Inflammatory macrophage treated with lipopolysaccharide for 1 hour (primary cell): ENCODE measurements around the gene PSMB3.
"Not testable (repeated sequence)": the region's sequence is repeated elsewhere in the genome, so short reads cannot be mapped to it uniquely, and the experiment has no call there.

Experiments
- DNase-seq, 2 donors: peaks; one replicate each; pipeline ENCODE4 v3.0.0-alpha.2; 2020 to 2022

PSMB3 gene

DNA sequence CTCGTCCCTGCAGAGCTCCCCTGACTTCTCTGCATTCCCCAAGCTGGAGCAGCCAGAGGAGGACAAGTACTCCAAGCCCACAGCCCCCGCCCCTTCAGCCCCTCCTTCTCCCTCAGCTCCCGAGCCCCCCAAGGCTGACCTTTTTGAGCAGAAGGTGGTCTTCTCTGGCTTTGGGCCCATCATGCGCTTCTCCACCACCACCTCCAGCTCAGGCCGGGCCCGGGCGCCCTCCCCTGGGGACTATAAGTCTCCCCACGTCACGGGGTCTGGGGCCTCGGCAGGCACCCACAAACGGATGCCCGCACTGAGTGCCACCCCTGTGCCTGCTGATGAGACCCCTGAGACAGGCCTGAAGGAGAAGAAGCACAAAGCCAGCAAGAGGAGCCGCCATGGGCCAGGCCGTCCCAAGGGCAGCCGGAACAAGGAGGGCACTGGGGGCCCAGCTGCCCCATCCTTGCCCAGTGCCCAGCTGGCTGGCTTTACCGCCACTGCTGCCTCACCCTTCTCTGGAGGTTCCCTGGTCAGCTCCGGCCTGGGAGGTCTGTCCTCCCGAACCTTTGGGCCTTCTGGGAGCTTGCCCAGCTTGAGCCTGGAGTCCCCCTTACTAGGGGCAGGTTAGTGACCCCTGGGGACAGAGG is 36.1 kb upstream of the PSMB3 start:
- DNase-seq, result no peak

DNA sequence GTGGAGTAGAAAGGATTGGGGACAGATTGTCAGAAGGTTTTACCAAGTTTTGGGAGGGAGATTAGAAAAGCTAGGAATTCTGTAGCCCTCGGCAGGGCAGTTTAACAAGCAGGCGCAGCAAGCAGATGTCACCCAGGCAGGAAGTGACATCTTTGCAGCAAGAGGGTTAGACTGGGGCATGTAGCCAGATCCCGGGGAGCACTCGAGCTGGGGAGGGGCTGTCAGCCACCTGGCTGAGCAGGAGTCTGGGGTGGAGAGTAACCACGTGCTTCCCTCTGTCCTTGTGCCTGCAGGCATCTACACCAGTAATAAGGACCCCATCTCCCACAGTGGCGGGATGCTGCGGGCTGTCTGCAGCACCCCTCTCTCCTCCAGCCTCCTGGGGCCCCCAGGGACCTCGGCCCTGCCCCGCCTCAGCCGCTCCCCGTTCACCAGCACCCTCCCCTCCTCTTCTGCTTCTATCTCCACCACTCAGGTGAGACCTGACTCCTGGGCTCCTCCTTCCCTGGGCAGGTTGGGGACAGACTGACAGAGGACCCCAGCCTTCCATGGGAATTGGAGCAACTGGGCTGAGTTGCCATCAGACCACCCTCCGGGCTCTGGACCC is 35.3 kb upstream of the PSMB3 start:
- DNase-seq, result no peak

GRCh38 chr17:38719289-38719942 is 33.1 kb upstream of the PSMB3 start:
- no peak for DNase-seq

GRCh38 chr17:38719943-38720641 is 32.4 kb upstream of the PSMB3 start:
- no peak for DNase-seq

DNA sequence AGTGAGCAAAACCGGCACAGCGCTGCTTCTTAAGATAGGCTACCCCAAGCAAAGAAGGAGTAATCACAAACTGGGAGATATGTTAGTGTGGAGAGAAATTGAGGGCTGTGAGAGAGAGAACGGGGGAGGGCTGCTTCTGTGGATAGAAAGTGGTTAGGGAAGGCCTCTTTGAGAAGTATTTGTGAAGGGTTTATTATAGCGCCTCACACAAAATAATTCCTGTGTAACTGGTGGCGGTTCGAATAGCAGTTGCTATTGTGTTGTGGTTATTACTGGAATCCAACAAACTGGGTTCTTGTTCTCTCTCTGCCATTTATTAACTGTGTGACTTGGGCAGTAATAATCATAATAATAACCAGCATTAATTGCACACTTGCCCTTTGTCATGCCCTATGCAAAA is 31.6 kb upstream of the PSMB3 start:
- DNase-seq, result no peak

GRCh38 chr17:38721802-38722201 is 30.7 kb upstream of the PSMB3 start:
- no peak for DNase-seq

DNA sequence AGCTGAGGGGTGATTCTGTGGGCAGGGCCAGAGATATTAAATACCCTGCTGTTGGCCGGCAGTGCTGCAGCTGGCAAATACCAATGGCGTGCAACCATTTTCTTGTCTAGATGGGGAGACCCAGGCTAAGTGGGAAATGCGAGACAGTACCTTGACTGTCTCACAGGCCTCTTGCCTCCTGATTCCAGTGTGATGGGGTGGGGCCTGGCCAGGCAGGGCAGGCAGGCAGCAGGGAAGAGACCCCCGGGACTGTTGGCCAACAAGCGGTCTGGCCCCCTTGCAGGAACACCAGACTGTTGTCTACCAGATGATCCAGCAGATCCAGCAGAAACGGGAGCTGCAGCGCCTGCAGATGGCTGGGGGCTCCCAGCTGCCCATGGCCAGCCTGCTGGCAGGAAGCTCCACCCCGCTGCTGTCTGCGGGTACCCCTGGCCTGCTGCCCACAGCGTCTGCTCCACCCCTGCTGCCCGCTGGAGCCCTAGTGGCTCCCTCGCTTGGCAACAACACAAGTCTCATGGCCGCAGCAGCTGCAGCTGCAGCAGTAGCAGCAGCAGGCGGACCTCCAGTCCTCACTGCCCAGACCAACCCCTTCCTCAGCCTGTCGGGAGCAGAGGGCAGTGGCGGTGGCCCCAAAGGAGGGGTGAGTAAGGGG is 28.1 kb upstream of the PSMB3 start:
- DNase-seq, result no peak

DNA sequence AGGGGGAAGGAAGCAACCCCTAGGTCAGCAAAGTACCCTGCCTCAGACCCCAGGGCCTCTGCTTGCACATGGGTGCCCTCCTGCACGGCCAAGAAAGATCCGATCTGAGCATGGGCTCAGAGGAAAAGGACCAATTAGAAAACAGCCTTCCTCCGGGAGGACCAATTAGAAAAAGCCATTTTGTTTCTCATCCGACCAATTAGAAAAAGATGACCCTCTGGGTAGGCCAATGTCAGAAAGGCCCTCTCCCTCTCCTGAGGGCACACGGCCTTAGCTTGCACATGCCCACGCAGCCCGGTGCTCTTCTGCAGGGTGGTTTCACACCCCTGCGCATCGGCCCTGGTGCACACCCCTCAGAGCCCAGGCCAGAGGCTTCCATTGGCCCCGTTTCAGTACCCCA is 27.5 kb upstream of the PSMB3 start:
- no peak for DNase-seq

DNA sequence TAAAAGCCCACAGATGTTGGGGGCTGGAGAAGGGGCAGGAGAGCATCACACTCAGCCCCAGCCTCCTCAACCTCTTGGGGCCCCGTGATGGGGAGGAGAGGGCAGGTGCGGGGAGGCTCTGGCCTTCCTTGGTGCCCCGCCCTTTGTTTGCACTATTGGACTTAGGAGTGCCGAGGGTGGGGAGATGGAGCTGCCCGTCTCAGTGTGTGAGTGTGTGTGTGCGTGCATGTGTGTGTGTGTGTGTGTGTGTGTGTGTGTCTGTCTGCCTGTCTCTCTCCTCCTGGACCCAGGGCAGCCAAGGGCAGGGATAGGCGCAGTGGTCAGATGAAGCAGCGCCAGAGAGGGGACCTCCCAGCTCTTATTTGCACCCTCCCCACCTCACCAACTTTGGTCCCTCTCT is 26.4 kb upstream of the PSMB3 start:
- not testable (repeated sequence) for DNase-seq

DNA sequence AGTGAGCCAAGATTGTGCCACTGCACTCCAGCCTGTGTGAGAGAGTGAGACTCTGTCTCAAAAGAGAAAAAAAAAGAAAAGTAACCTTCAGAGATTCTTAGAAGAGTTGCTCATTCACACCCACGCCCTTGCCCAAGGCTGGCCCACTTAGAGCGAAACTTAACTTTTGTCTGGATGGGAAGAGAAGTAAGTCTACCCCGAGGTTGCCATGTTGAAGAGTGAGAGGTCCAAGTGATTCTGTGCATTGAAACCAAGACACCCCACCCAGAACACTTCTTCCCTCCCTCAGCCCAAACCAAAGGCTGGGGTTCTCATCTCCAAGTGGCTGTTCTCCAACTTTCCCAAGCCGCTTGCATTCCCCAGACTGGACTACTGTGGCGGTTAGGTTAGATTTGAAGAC is 24.8 kb upstream of the PSMB3 start:
- peak; percentile 85 to 89 for DNase-seq

DNA sequence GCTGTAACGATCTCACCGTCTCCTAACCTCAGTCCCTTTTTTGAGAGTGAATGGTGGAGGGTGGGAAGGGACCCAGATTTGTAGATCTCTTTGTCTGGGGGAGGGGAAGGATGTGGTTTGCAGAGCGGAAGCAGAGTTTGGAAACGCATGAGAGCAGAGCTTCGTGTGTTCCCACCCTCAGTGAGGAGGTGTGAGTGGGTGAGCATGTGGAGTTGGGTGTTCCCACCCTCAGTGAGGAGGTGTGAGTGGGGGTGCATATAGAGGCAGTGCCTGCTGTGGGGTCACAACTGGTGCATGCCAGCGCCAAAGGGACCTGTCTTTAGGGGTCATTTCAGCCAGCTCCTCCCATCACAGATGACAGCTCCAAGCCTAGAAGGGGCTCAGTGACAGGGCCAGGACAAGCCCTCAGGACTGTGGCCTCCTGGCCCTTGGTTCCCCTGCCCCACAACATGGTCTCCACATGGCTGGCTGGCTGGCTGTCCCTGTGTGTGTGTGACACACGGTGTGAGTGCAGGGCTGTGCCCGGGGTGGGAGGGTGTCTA is 24.2 kb upstream of the PSMB3 start:
- peak in 1 of 2 donors; percentile 48 for DNase-seq

DNA sequence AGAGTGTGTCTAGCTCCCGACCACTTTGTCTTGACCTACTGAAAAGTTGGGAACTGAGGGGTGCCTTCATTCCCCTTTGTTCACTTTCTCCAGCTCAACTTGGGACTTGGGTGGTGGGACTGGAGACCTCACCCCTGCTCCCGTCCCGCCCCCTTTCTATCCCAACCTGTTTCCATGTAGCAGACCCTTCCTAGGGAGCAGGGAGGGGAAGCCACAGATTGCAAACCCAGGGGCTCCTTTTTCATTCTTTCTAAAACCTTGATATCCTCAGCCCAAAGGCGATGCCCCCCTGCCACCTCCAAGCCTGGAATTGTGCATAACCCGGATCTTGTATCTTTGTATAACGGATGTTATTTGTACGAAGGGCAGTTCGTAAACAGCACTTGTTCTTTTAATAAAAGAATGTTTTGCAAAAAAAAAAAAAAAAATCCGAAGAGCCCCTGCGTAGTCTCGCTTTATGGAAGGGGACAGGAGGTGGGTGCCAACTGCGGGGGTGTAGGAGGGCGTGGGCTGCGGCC is 23.1 kb upstream of the PSMB3 start:
- DNase-seq, result no peak

- DNase-seq, result peak; percentile 44 to 76
Observed at GRCh38 chr17:38729886-38730525, 22.5 kb upstream of the PSMB3 start, which contains the start of gene CISD3. CISD3 (plus strand) TSS chr17:38730341; CDS start chr17:38730359, 18 bp downstream.

DNA sequence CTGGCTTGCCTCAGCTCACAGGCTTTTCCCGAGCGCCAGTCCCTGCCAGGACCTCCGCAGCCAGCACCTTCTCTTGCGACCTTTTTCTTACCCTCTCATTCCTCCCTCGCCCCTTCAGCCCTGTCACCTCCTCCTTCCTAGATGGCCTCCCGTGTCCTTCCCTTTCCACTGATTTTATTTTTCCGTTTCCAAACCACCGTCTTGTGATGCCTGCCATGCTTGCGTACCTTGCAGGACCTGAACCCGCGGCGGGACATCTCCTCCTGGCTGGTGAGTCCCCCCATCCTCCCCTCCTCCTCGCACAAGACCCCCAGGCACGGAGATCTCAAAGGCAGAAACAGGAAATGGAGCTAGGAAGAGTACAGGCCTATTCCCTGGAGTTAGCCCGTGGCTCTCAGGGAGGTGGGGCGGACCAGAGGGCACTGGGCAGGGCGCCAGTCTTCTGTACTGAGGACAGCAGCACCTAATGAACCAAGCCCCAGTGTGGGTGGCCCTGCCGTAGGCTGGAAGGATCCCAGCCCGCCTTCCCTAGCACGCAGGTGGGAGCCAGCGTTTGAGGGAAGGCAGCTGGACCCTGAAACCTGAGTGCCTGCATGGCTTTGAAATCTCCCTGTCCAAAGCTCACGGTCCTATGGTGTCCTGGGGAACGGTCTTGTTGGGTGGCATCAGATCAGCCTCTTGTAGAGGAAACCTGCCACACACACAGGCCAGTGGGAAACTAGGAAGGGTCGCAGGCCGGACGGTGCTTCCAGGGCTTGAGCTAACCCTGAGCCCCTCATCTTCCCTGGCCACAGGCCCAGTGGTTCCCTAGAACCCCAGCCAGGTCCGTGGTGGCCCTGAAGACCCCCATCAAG is 21.8 kb upstream of the PSMB3 start:
- no peak for DNase-seq

DNA sequence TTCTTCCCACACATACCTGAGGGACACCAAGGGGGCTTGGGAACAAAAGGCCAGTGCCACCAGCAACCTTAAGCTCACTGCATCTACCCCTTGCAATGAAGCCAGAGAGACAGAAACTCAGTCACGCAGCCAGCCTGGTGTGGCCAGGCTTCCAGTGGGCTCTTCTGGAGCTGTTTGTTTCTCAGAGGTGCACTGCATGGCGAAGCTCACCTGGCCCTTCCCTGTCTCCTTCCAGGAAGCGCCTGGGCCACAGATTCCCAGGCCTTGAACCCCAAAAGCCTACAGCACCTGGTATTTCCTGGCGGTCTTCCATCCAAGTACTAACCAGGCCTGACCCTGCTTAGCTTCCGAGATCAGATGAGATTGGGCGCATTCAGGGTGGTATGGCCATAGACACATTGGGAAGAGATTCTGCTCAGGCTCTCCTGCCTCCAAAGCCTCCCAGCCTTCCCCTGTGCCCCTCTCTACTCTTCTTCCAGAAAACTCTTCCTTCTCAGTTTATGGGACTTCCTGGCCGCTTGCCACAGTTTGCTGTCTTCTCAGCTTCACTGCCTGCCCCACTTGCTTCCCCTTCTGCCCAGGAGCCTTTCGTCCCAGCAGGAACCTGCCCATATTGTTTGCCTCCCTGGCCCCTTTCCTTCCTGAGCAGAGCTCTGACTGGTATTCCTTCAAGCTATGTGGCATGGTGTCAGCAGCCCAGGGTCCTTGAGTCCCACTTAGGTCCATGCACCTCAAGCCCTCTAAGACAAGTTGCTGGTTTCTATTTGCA is 20.8 kb upstream of the PSMB3 start:
- DNase-seq, result peak in 1 of 2 donors; percentile 30

DNA sequence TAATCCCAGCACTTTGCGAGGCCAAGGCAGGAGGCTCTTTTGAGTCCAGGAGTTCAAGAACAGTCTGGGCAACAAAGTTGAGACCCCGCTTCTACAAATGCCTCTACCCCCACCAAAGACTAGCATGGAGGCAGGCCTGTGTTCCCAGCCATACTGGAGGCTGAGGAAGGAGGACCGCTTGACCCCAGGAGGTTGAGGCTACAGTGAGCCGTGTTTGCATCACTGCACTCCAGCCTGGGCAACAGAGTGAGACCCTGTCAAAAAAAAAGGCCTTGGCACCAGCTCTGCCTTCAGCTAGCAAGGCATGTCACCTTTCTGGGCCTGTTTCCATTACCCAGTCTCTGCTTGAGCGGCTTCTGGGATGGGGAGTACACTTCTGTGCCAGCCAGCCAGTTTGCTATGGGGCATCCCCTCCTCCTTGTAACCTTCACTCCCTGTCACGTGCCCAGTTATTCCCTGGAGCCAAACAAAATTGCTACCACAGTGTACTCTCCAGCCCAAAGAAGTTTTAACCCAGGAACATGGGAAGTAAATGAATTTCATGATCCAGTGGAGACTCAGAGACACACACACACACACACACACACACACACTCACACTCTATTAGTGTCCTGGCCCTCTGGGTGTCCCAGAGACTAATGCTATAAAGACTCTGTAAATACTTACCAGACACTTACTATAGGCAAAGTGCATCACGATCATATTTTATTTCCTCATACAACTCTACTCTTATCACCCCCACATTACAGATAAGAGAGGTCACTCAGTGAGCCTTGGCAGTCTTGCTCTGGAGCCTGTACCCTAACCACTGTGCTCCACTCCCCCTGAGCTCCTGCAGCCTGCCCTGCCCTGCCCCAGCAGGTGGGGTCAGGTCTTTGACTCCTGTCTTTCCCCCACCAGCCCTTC is 19.9 kb upstream of the PSMB3 start:
- DNase-seq, result no peak

DNA sequence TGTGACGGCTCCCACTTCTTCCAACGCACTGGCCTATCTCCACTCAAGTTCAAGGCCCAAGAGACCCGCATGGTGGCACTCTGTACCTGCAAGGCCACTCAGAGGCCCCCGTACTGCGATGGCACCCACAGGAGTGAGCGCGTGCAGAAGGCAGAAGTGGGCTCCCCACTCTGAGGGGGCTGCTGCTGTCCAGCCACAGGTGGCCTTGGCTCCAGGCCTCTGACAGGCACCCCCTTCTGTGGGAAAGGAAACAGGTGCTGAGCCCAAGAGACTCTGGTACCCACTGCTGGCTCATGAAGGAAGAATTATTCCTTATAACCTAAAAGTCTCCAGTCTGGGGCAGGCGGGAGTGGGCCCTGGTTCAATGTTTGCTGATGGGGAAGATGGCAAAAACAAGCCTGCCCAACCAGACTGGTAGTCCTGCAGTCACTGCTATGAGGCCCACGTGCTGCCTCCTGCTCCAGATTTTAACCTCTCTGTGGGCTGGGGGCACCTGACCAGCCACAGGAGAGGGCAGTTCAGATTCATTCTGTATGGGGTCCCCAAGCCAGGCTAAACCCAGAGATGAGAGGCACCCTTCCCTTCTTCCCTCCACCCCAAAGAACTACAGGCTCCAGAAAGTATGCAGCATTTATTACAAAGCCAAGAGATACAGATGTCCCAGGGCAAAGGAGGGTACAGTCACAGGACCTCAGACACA is 19.1 kb upstream of the PSMB3 start:
- no peak for DNase-seq
